ENCODE results near the gene BCAR3.

DNA sequence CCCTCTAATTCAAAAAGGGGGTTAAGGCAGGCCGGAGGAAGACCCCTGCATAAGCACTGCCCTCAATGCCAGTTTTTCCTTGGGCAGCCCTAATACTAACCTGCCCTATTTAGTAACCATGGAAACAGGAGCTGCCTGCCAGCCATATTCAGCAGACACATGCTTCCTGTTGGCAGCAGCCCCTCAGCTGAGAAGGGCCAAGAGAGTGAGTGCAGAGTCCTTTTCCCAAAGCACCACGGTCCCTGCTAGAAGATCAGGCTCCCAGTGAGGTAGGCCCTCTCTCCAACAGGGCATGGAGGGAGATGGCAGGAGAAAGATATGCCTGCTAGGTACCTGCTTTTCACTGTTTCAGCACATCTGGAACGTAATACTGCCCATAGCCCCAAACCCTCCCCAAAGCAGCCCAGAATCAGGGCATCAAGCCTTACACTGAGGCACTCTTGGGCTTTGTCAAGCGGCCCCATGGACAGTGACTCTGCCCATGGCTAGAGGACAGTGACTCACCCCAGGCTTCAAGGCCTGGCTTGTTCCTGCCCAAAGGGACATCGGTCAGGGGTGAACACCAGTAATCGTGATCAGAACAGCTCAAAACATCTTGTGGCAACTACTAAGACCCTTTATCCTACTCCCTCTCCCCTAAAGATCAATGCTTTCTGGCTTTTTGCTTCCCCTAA is 64.5 kb downstream of the BCAR3 start:
- TF ChIP-seq, protein P1, sequence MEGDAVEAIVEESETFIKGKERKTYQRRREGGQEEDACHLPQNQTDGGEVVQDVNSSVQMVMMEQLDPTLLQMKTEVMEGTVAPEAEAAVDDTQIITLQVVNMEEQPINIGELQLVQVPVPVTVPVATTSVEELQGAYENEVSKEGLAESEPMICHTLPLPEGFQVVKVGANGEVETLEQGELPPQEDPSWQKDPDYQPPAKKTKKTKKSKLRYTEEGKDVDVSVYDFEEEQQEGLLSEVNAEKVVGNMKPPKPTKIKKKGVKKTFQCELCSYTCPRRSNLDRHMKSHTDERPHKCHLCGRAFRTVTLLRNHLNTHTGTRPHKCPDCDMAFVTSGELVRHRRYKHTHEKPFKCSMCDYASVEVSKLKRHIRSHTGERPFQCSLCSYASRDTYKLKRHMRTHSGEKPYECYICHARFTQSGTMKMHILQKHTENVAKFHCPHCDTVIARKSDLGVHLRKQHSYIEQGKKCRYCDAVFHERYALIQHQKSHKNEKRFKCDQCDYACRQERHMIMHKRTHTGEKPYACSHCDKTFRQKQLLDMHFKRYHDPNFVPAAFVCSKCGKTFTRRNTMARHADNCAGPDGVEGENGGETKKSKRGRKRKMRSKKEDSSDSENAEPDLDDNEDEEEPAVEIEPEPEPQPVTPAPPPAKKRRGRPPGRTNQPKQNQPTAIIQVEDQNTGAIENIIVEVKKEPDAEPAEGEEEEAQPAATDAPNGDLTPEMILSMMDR (IDR thresholded peaks at IDR 0.05): no peak
- TF ChIP-seq POLR2A (IDR thresholded peaks at IDR 0.05) (no peak), POLR2AphosphoS5 (IDR thresholded peaks at IDR 0.05) (peak; percentile 11)

Data from prostate gland (tissue), 2 donors.